Smooth muscle cell (in vitro differentiated cells): Measurements from ENCODE around the gene DNTT. TPM values are rescaled to one million over a fixed set of nuclear protein-coding genes. Genes with fewer than 3 reads are reported as not detected.

ENCODE experiments used
- DNase-seq: peaks from one replicate; lab custom pipeline; 2025; ENCODE audit not compliant: unreplicated experiment; lab: John Stamatoyannopoulos, UW
- H2AFZ ChIP-seq: fragments of 200-600 bp; sonication (generic); 2 replicates; pipeline ENCODE4 v1.6.0; 2016; ENCODE audit warnings: antibody characterized with exemption, low read depth, mild to moderate bottlenecking
- H3F3A ChIP-seq: fragments of 200-600 bp; sonication (generic); 2 replicates; pipeline ENCODE4 v1.6.0; 2017; ENCODE audit warnings: antibody characterized with exemption, low read depth
- H3K27ac ChIP-seq: fragments of 200-600 bp; sonication (generic); 2 replicates; pipeline ENCODE4 v1.5.1; 2016; ENCODE audit warnings: low read depth, mild to moderate bottlenecking
- H3K27me3 ChIP-seq: fragments of 200-600 bp; sonication (generic); 2 replicates; pipeline ENCODE4 v1.6.1; 2016; ENCODE audit warnings: low read depth, mild to moderate bottlenecking
- H3K36me3 ChIP-seq: fragments of 200-600 bp; sonication (generic); 2 replicates; pipeline ENCODE4 v1.5.1; 2016; ENCODE audit warnings: low read depth
- H3K4me1 ChIP-seq: fragments of 200-600 bp; sonication (generic); 2 replicates; pipeline ENCODE4 v1.5.1; 2016; ENCODE audit warnings: low read depth
- H3K4me2 ChIP-seq: fragments of 200-600 bp; sonication (generic); 2 replicates; pipeline ENCODE4 v1.6.0; 2016; ENCODE audit warnings: mild to moderate bottlenecking
- H3K4me3 ChIP-seq: fragments of 200-600 bp; sonication (generic); 2 replicates; pipeline ENCODE4 v1.5.1; 2016; ENCODE audit warnings: mild to moderate bottlenecking
- H3K79me2 ChIP-seq: fragments of 200-600 bp; sonication (generic); 2 replicates; pipeline ENCODE4 v1.6.0; 2016; ENCODE audit warnings: low read depth, mild to moderate bottlenecking
- H3K9ac ChIP-seq: fragments of 200-600 bp; sonication (generic); 2 replicates; pipeline ENCODE4 v1.6.0; 2016; ENCODE audit warnings: low read depth
- H3K9me3 ChIP-seq: fragments of 200-600 bp; sonication (generic); replicated peaks from 2 replicates; pipeline ENCODE4 v1.5.1; 2016; ENCODE audit warnings: low read depth
- H4K20me1 ChIP-seq: fragments of 200-600 bp; sonication (generic); 2 replicates; pipeline ENCODE4 v1.6.0; 2016; ENCODE audit warnings: low read depth
- CTCF ChIP-seq: fragments of 200-600 bp; sonication (generic); IDR thresholded peaks from 2 replicates; pipeline ENCODE4 v1.5.1; 2017; ENCODE audit warnings: borderline replicate concordance, mild to moderate bottlenecking, antibody characterized with exemption; ENCODE audit not compliant: insufficient read depth, poor library complexity, severe bottlenecking
- WGBS: methylation state at CpG from one replicate; pipeline ENCODE4 v1.1.7; 2016; ENCODE audit warnings: low lambda C conversion rate; 5-methylcytosine and 5-hydroxymethylcytosine counted together
- polyA plus RNA-seq: library from polyadenylated mRNA; unstranded; fragments of >200 nt; fragmentation: Nextera tagmentation; extraction: Ambion mirVana; gene quantifications from 2 replicates; pipeline ENCODE4 v1.2.1, GENCODE V29; 2016
- total RNA-seq: library from RNA; depleted of rRNA; stranded (reverse); fragments of >200 nt; gene quantifications from 2 replicates; pipeline ENCODE4 v1.2.3, GENCODE V29; 2014

The DNTT gene
- total and polyA plus RNA-seq, 2 experiments from 2014 or later = not detected

GRCh38 chr10:96297486-96297885, 6.7 kb upstream of the DNTT start:
- no peaks in the 10 kb centered on the region for H4K20me1 ChIP-seq
- H3F3A ChIP-seq = no peaks in the 10 kb centered on the region
- H3K4me3 ChIP-seq = no peak overlapping the region
- H3K27ac ChIP-seq = no peak overlapping the region
- no peaks in the 10 kb centered on the region for H3K79me2 ChIP-seq
- peaks cover 7% of the 10 kb centered on the region for H3K27me3 ChIP-seq
- no peak for DNase-seq
- WGBS = 90% methylated on average over 2 of the region's 2 CpGs
- no peaks in the 10 kb centered on the region for H3K4me1 ChIP-seq
- no peaks in the 10 kb centered on the region for H3K9me3 ChIP-seq
- no peak for TF ChIP-seq CTCF
- no peak overlapping the region for H2AFZ ChIP-seq
- no peak overlapping the region for H3K4me2 ChIP-seq
- no peak overlapping the region for H3K9ac ChIP-seq
- no peaks in the 10 kb centered on the region for H3K36me3 ChIP-seq

- TF ChIP-seq CTCF = no peak
- no peak overlapping the region for H3K4me3 ChIP-seq
- no peak overlapping the region for H3K4me2 ChIP-seq
- 91% methylated on average over 3 of the region's 3 CpGs for WGBS
- no peak overlapping the region for H3K9ac ChIP-seq
- H3K27me3 ChIP-seq = peaks cover 7% of the 10 kb centered on the region
- no peak overlapping the region for H3K27ac ChIP-seq
- H4K20me1 ChIP-seq = no peaks in the 10 kb centered on the region
- H3K79me2 ChIP-seq = no peaks in the 10 kb centered on the region
- H3K9me3 ChIP-seq = no peaks in the 10 kb centered on the region
- H3K4me1 ChIP-seq = no peaks in the 10 kb centered on the region
- DNase-seq = no peak
- no peaks in the 10 kb centered on the region for H3K36me3 ChIP-seq
- H2AFZ ChIP-seq = no peak overlapping the region
- no peaks in the 10 kb centered on the region for H3F3A ChIP-seq
These were observed 5.9 kb upstream of the DNTT start for GRCh38 chr10:96298362-96298761.

GRCh38 chr10:96299383-96299782, 4.9 kb upstream of the DNTT start:
- Histone ChIP-seq H3K36me3 (no peaks in the 10 kb centered on the region), H3K9me3 (no peaks in the 10 kb centered on the region), H3K9ac (no peak overlapping the region), H3K27me3 (peaks cover 7% of the 10 kb centered on the region), H3K4me3 (no peak overlapping the region), H3K27ac (no peak overlapping the region), H3K4me2 (no peak overlapping the region), H3K79me2 (no peaks in the 10 kb centered on the region), H2AFZ (no peak overlapping the region), H3F3A (no peaks in the 10 kb centered on the region), H3K4me1 (no peaks in the 10 kb centered on the region), H4K20me1 (no peaks in the 10 kb centered on the region)
- WGBS = 84% methylated on average over 5 of the region's 5 CpGs
- no peak for TF ChIP-seq CTCF
- DNase-seq = no peak

GRCh38 chr10:96301616-96302015, 2.6 kb upstream of the DNTT start:
- no peak overlapping the region for H3K4me2 ChIP-seq
- H3K79me2 ChIP-seq = no peaks in the 10 kb centered on the region
- H4K20me1 ChIP-seq = no peaks in the 10 kb centered on the region
- H2AFZ ChIP-seq = no peak overlapping the region
- peaks cover 7% of the 10 kb centered on the region for H3K27me3 ChIP-seq
- TF ChIP-seq CTCF = no peak
- H3K27ac ChIP-seq = no peak overlapping the region
- H3K9me3 ChIP-seq = no peaks in the 10 kb centered on the region
- H3K4me1 ChIP-seq = no peaks in the 10 kb centered on the region
- no peaks in the 10 kb centered on the region for H3K36me3 ChIP-seq
- H3F3A ChIP-seq = no peaks in the 10 kb centered on the region
- DNase-seq = no peak
- H3K4me3 ChIP-seq = no peak overlapping the region
- H3K9ac ChIP-seq = no peak overlapping the region
- WGBS = 60% methylated on average over 1 of the region's 1 CpG
